Activated CD4-positive, alpha-beta T cell treated with anti-CD3 and anti-CD28 coated beads for 36 hours (primary cell): ENCODE measurements around the gene TRABD2B. TPM values are rescaled to one million over a fixed set of nuclear protein-coding genes. Genes with fewer than 3 reads are reported as not detected.

Source experiments
- ATAC-seq: fragments of 200-7000 bp; cut with Tn5 transposase; one replicate; pipeline ENCODE4 v1.10.0; 2021; ENCODE audit warnings: mild to moderate bottlenecking, moderate library complexity
- CTCF ChIA-PET: fragments of 350-600 bp; sonication (Branson Sonifier 250); formaldehyde crosslinking; loops from one replicate; lab custom pipeline; 2021; ENCODE audit warnings: antibody characterized with exemption; lab: Charles Lee
- POLR2A ChIA-PET: fragments of 350-600 bp; sonication (Branson Sonifier 250); formaldehyde crosslinking; loops from one replicate; lab custom pipeline; 2021; ENCODE audit warnings: antibody characterized with exemption, inconsistent platforms; lab: Charles Lee
- DNase-seq: peaks from one replicate; pipeline ENCODE4 v3.0.0-alpha.2; 2020
- H3K27ac Mint-ChIP-seq: one replicate; pipeline ENCODE4 v1.8.0; 2021; ENCODE audit warnings: mixed read lengths
- H3K27me3 Mint-ChIP-seq: one replicate; pipeline ENCODE4 v1.8.0; 2021; ENCODE audit warnings: mixed read lengths
- H3K36me3 Mint-ChIP-seq: one replicate; pipeline ENCODE4 v1.8.0; 2021; ENCODE audit warnings: low read depth, mixed read lengths
- H3K4me1 Mint-ChIP-seq: one replicate; pipeline ENCODE4 v1.8.0; 2021; ENCODE audit warnings: mixed read lengths
- H3K4me3 Mint-ChIP-seq: one replicate; pipeline ENCODE4 v1.8.0; 2021; ENCODE audit warnings: mild to moderate bottlenecking, moderate library complexity, mixed read lengths
- H3K9me3 Mint-ChIP-seq: one replicate; pipeline ENCODE4 v1.8.0; 2021; ENCODE audit warnings: low read depth, mixed read lengths
- intact Hi-C, 2 experiments: fragments of 100-400 bp; cut with DNase I in 1 of 2; cut with micrococcal nuclease in 1 of 2; formaldehyde crosslinking; loops; one replicate each; pipeline versions ENCODE4 v1.14.2 to v1.15.1; 2022 to 2024; cut with DNase I, micrococcal nuclease
- total RNA-seq, 2 experiments: library from RNA; stranded (reverse); gene quantifications; one replicate each; pipeline ENCODE4 v1.2.3, GENCODE V29; 2021

TRABD2B gene
- total RNA-seq, 2 experiments from 2014 or later = not detected

- CTCF ChIA-PET = interaction anchor here (1.0 kb wide), 1 partner anchor 96 kb away, joined by 4 read pairs; no protein-coding TSS in a partner anchor
- DNase-seq (no peak), ATAC-seq (no peak)
- Mint-ChIP-seq H3K4me1 (no peaks in the 10 kb centered on the region), H3K4me3 (no peak overlapping the region), H3K36me3 (no peaks in the 10 kb centered on the region), H3K27me3 (no peaks in the 10 kb centered on the region), H3K27ac (no peak overlapping the region), H3K9me3 (no peaks in the 10 kb centered on the region)
- intact Hi-C loops = no loop called here
- POLR2A ChIA-PET = no interaction called here
Observed at GRCh38 chr1:47821760-47822159, 175.4 kb downstream of the TRABD2B start.

GRCh38 chr1:47819574-47819888 is 177.7 kb downstream of the TRABD2B start:
- ChIA-PET POLR2A (no interaction called here), CTCF (no interaction called here)
- no peaks in the 10 kb centered on the region for H3K9me3 Mint-ChIP-seq
- H3K4me3 Mint-ChIP-seq = no peak overlapping the region
- no peaks in the 10 kb centered on the region for H3K36me3 Mint-ChIP-seq
- intact Hi-C loops = no loop called here
- no peak for DNase-seq
- no peaks in the 10 kb centered on the region for H3K27me3 Mint-ChIP-seq
- no peak overlapping the region for H3K27ac Mint-ChIP-seq
- ATAC-seq = no peak
- H3K4me1 Mint-ChIP-seq = no peaks in the 10 kb centered on the region

- ChIA-PET CTCF (no interaction called here), POLR2A (no interaction called here)
- no peaks in the 10 kb centered on the region for H3K4me1 Mint-ChIP-seq
- no peak for ATAC-seq
- no peaks in the 10 kb centered on the region for H3K27me3 Mint-ChIP-seq
- H3K4me3 Mint-ChIP-seq = no peak overlapping the region
- no peaks in the 10 kb centered on the region for H3K9me3 Mint-ChIP-seq
- no peak overlapping the region for H3K27ac Mint-ChIP-seq
- no peak for DNase-seq
- intact Hi-C loops = no loop called here
- H3K36me3 Mint-ChIP-seq = no peaks in the 10 kb centered on the region
Observed at GRCh38 chr1:47818682-47819573, 178.3 kb downstream of the TRABD2B start.

GRCh38 chr1:47817861-47818260 is 179.3 kb downstream of the TRABD2B start:
- H3K27ac Mint-ChIP-seq = no peak overlapping the region
- ATAC-seq (no peak), DNase-seq (no peak)
- no peaks in the 10 kb centered on the region for H3K4me1 Mint-ChIP-seq
- H3K36me3 Mint-ChIP-seq = no peaks in the 10 kb centered on the region
- no peak overlapping the region for H3K4me3 Mint-ChIP-seq
- no peaks in the 10 kb centered on the region for H3K27me3 Mint-ChIP-seq
- CTCF ChIA-PET = interaction anchor here (0.6 kb wide), 1 partner anchor 9 kb away, joined by 3 read pairs; no protein-coding TSS in a partner anchor
- intact Hi-C loops = no loop called here
- no peaks in the 10 kb centered on the region for H3K9me3 Mint-ChIP-seq
- POLR2A ChIA-PET = no interaction called here

DNA sequence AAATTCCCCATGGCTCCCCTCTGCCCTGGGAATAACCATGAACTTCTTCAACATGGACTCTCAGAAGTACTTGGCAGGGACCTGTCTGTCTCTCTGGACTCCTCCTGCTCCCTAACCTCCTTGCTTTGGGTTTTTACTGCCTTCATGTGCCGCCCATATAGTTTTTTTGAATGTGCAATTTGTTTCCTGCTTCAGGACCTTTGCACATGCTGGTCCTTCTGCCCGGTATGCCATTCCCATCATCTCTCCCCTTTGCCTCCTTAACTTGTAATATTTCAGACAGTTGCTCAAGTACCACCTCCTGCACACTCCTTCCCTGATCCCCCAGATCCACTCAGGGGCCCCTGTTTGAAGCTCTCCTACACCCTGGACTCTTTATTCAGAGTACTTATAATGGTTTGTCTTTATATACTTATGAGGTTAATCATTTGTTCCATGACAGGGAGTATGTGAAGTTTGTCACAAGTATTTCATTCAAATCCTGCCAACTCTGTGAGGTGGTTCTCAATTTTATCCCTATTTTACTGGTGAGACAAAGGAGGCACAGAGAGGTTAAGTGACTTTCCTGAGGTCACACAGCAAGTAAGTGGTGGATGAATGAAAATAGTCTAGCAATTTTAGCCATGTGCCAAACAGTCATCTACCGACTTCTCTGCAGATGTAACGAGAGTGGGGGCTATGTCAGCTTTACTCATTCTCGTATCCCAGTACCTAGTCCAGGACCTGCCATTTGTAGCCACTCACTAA is 180.7 kb downstream of the TRABD2B start:
- Mint-ChIP-seq H3K27ac (no peak overlapping the region), H3K27me3 (no peaks in the 10 kb centered on the region), H3K4me1 (no peaks in the 10 kb centered on the region), H3K9me3 (no peaks in the 10 kb centered on the region), H3K36me3 (no peaks in the 10 kb centered on the region), H3K4me3 (no peak overlapping the region)
- DNase-seq = no peak
- ChIA-PET CTCF (no interaction called here), POLR2A (no interaction called here)
- no peak for ATAC-seq
- intact Hi-C loops = no loop called here

DNA sequence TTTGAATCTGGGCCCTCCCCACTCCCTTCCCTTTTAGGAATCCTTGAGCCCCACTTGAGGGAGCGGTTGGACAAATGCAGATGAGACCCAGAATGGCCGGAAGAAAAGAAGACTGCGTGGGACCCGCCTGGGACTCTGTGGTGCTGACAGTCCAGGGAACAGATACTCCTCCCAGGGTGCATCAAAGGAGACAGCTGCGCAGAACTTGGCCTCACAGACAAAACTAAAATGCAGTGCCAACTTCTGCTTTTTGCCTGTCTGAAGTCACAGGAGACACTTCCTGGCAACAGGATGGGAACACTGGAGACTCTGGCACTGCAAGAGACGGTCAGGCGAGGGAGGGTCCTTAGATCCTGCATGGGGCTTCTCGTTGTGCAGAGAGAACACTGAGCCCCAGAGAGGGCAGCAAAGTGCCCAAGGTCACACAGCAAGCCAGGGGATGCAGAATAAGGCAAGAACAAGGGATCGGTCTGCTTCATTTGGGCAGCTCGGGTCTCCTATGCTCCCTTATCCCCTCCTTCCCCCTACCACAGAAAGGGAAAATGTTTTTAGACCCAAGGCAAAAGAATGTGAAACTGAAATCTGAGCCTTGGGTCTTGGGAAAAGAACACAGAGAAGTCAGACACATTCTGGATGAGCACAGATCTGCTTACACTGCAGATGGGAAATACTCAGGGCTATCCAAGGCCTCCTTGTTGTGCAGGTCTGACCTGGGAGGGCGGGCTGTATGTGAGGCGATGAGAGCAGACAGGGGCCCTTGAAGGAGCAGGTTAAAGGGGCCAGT is 182.4 kb downstream of the TRABD2B start:
- no peak overlapping the region for H3K4me3 Mint-ChIP-seq
- H3K27me3 Mint-ChIP-seq = no peaks in the 10 kb centered on the region
- POLR2A ChIA-PET = no interaction called here

DNA sequence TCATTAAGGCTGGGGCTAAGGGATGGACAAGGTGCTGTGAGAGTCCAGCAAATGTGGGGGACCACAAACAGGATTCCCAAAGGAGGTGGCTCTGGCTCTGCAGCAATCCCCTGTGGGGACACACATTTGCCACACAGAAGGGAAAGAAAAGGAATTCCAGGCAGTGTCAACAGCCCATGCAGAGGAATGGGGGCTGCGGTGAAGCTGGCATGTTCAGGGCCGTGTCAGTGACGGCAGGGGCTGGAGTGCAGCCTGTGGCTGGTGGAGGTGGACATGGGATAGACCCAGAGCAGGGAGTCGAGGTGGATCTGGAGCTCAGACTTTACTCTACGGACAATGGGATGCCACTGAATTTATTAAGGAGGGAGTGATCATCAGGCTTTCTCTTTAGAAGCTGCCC is 183.2 kb downstream of the TRABD2B start:
- intact Hi-C loops = no loop called here
- POLR2A ChIA-PET = no interaction called here
- ATAC-seq = no peak

More for the DNA sequence above, 182.4 kb downstream of the TRABD2B start:
- no peak for ATAC-seq
- Mint-ChIP-seq H3K4me1 (no peaks in the 10 kb centered on the region), H3K27ac (no peak overlapping the region), H3K36me3 (no peaks in the 10 kb centered on the region), H3K9me3 (no peaks in the 10 kb centered on the region)
- CTCF ChIA-PET = no interaction called here
- intact Hi-C loops = no loop called here
- DNase-seq = no peak

DNA sequence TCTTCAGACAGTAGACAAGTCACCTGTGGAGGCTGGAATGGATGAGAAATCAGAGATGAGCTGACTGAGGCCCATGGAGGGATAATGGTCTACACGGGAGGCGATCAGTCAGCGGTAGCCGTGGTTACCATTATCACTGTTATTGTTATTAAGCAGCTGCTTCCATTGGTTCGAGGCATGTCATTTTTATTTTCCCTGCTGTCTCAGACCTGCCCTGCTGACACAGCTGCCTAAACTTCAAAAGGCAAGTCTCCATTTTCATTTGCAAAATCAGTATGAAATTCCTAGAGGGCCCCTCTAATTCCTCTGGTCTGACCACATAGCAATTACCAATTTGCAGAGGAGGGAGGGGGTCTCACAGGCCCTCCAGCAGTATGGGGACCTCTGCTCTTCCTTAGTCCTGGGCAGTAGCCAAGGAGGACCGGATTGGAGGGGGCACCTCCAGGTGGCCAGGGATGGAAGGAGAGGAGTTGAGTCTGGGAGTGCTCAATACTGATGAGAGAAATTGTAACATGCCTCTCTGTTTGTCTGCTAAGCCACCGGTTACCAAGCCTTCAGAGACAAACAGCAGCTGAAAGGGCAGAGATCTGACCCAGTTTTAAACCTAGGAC is 184.2 kb downstream of the TRABD2B start:
- no peak overlapping the region for H3K4me3 Mint-ChIP-seq
- no peak for DNase-seq
- H3K27me3 Mint-ChIP-seq = no peaks in the 10 kb centered on the region
- intact Hi-C loops = no loop called here
- ChIA-PET CTCF (no interaction called here), POLR2A (no interaction called here)
- no peaks in the 10 kb centered on the region for H3K36me3 Mint-ChIP-seq
- no peaks in the 10 kb centered on the region for H3K9me3 Mint-ChIP-seq
- ATAC-seq = no peak
- H3K4me1 Mint-ChIP-seq = no peaks in the 10 kb centered on the region
- H3K27ac Mint-ChIP-seq = no peak overlapping the region

More for the DNA sequence above, 183.2 kb downstream of the TRABD2B start:
- Mint-ChIP-seq H3K27me3 (no peaks in the 10 kb centered on the region), H3K4me1 (no peaks in the 10 kb centered on the region), H3K4me3 (no peak overlapping the region), H3K36me3 (no peaks in the 10 kb centered on the region), H3K27ac (no peak overlapping the region), H3K9me3 (no peaks in the 10 kb centered on the region)
- CTCF ChIA-PET = no interaction called here
- no peak for DNase-seq

DNA sequence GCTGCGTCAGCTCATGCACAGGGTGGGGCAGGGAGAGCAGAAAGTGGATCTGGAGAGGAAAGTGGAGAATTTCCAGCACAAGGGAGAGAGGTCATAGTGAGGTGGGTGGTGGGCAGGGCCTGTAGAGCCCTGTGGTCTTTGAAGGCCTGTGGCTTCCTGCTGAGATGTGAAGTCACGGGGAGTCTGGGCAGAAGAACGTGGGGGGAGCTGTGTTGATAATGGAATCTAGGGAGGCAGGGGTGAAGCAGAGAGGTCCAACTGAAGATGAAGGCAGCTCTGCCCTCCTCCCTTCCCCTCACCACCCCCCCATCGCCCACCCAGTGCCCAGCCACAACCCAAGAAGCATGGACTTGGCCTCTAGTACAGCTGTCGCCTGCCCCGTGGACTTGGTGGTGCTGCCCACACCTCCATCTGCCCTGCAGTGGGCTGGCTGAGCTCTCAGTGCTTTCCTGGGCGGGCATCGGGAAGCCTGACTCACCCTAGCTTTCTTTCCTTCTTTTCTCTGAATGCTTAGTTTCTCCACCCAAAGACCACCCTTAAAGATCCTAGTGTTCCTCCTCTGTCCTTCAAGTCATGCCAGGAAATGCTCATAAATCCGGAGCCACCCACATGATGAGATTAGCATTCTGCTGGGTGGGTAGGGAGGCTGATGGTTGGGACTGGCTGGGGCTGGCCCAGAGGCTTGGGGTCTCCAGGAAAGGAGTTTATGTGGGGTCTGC is 186.1 kb downstream of the TRABD2B start:
- H3K9me3 Mint-ChIP-seq = no peaks in the 10 kb centered on the region
- DNase-seq (no peak), ATAC-seq (no peak)
- no peaks in the 10 kb centered on the region for H3K27me3 Mint-ChIP-seq
- POLR2A ChIA-PET = no interaction called here
- H3K4me1 Mint-ChIP-seq = no peaks in the 10 kb centered on the region
- CTCF ChIA-PET = no interaction called here
- H3K36me3 Mint-ChIP-seq = no peaks in the 10 kb centered on the region
- intact Hi-C loops = no loop called here
- H3K4me3 Mint-ChIP-seq = no peak overlapping the region
- H3K27ac Mint-ChIP-seq = no peak overlapping the region

DNA sequence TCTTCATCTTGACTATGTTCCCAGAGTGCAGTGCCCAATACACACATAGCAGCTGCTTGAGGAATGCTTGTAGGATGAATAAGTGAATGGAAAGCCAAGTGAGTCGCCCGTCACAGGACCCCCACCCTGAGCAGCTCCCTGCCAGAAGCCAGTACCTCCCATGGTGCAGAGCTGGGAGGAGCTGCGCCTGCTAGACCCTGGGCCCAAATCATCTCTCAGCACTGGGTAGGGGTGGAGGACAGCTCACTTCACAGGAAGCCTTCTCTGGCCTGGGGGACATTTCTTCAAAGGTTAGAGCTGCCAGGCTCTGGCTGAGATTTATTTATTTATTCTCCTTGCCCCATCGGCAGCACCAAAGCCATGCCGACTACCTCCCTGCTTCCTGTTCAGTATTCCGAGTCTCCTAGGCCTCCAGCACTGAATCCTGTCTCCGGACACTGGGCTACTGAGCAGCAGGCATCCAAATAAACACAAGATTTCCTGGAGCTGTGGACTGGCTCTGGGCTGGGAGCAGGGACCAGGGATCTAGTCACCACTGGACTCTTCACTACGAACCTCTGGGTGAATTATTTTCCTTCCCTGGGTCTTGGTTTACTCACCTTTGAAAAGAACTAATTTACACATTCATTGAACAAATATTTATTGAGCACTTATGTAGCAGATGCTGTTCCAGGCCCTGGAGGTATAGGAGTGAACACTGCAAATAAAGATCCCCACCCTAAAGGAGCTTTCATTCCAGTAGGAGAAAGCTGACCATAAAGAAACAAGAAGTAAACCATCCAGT is 187.7 kb downstream of the TRABD2B start:
- H3K27ac Mint-ChIP-seq = no peak overlapping the region
- H3K9me3 Mint-ChIP-seq = no peaks in the 10 kb centered on the region
- no peaks in the 10 kb centered on the region for H3K36me3 Mint-ChIP-seq
- no peak for DNase-seq
- POLR2A ChIA-PET = no interaction called here
- no peak for ATAC-seq
- intact Hi-C loops = no loop called here
- no peaks in the 10 kb centered on the region for H3K27me3 Mint-ChIP-seq
- H3K4me1 Mint-ChIP-seq = no peaks in the 10 kb centered on the region
- H3K4me3 Mint-ChIP-seq = no peak overlapping the region
- CTCF ChIA-PET = no interaction called here
